IPS-NIHi11 (cell line): ENCODE measurements around the gene PLEKHB1.
"Not testable (repeated sequence)": the region's sequence is repeated elsewhere in the genome, so short reads cannot be mapped to it uniquely, and the experiment has no call there.

Experiments used
- DNase-seq: peaks from one replicate; pipeline ENCODE4 v3.0.0; 2012; ENCODE audit warnings: mixed read lengths, low spot score

Gene PLEKHB1

DNA sequence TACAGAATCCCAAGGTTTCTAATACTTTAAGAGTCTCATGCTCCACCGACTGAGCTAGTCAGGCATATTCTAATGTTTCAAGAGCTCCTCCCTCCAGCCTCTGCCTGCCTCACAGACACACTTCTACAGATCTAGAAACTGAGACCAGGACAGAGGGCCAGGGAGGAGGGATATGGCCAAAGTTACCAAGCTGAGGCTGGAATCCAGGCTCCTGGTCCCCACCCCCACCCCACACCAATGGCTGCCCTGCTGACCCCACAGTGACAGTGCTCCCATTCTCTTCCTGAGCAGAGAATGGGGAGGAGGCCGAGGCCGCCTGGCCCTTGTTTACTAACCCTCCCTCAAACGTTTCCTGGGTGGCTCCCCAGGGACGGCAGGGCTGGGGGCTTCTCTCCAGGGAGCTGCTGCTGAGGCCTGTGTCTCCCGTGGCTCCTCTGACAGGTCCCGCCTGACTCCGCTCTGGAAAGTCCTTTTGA, 2.2 kb downstream of the PLEKHB1 start:
- no peak for DNase-seq

DNA sequence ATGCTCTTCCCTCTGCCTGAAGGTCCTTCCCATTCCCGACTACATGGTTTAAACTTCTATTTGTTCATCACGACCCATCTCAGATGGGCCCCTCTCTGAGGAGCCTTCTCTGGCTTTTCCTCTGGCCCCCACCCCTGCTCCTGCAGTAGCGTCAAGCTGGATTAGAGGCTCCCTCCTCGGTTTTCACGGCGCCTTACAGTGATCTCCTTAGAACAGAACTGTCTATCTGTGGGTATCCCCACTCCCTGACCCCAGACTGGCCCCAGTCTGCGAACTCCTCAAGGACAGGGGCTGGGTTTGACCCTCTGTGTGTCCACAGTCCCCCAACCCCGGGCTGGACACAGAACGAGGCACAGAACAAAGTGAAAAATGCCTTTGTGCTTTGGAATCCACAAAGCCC, 2.8 kb downstream of the PLEKHB1 start:
- no peak for DNase-seq

DNA sequence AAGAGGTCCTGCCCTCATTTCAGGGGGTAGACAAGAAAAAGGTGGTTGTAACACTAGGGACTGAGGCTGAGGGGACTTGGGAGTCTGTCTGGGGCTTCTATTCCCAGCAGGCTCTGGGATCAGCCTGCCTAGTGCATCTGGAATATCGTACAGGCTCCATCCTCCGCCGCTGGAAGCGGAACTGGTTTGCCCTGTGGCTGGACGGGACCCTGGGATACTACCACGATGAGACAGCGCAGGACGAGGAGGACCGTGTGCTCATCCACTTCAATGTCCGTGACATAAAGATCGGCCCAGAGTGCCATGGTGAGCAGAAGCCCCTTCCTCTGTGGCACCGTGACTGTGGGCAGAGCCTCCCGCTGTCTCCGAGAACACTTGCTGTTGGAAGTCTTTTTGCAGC, 4.0 kb downstream of the PLEKHB1 start:
- DNase-seq: no peak

DNA sequence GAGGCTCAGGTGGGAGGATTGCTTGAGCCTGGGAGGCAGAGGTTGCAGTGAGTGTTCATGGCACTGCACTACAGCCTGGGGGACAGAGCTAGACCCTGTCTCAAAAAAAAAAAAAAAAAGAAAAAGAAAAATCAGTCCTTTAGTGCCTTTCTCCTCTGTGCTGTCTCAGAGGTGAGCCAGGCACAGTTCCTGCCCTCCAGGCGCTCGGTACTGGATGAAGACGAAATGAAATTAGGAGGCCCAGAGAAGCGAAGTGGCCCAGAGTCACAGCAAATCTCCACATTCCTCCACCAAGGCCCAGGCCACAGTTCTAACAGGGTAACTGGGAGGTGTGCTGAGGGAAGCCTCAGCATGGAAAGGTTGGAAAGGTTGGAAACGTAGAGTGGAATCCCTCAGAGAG, 4.9 kb downstream of the PLEKHB1 start:
- no peak for DNase-seq

DNA sequence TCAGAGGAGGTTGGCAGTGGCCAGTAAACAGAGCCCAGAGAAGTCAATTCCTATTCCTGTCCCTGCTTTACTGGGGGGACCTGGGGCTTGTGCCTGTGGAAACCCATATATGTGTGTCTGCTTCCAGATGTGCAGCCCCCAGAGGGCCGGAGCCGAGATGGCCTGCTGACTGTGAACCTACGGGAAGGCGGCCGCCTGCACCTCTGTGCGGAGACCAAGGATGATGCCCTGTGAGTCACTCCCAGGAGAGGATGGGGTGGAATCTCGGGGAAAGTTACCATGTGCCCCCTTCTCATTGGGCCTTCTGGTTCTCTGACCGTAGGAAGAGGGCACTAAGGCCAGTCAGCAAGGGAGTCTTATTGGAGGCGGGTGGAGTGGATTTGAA, 5.3 kb downstream of the PLEKHB1 start:
- DNase-seq: no peak

DNA sequence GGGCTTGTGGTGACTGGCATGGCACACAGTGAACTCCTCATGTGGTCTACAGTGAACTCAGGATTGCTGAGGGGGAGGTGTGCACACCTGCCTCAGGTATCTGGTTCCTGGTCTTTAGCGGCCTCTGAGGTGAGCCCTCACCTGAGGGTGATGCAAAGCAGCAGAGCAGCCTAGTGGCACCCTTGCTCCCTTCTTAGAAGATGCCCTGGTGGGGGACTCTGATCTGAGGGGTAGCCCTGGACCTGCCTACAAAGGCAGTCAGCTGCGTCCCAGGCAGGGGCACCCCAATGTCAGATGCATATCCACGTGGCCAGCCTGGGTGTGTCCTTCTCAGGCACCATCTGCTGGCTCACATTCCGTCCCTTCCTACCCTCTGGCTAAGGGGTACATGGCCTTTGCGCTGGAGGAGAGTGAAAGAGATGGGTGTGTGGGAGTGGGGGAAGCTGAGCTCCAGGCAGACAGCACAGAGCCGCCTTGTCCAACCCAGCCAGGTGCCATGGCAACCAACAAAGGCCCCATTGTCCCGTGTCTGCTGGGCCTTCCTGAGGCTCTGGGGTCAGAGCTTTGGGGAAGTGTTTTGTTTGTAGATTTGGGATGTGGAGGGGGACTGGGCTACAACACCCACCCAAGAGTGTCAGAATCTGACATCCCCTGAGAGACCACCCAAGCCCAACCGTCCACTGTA, 5.8 kb downstream of the PLEKHB1 start:
- peak; percentile 76 for DNase-seq

DNA sequence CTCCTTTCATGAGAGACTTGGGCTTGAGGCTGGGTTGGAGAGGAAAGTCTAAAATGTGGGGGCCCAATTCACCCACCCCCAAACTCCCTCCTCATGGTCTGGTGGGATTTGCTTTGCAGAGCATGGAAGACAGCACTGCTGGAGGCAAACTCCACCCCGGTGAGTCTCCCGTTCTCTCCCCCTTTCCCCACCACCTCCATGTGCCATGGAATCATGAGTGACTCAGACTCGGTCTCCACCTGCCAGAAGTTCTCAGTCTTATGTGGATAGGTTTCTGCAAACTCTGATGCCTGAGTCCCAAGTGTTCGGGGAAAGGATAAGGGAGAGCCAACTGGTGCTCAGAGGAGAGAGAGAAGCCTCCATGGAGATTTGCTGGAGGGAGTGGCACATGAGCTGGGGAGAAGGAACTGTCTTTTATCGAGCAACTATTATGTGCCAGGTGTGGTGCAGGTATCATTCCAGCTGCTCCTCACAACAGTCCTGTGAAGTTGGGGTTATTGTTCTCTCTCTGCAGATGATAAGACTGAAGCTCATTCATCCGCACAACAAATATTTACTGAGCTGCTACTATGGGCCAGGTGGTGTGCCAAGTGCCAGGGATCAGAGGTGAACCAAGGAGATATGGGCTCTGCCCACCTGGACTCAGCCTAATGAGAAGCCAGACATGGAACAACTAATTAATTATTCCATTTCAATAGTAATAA, 6.6 kb downstream of the PLEKHB1 start:
- DNase-seq: no peak

DNA sequence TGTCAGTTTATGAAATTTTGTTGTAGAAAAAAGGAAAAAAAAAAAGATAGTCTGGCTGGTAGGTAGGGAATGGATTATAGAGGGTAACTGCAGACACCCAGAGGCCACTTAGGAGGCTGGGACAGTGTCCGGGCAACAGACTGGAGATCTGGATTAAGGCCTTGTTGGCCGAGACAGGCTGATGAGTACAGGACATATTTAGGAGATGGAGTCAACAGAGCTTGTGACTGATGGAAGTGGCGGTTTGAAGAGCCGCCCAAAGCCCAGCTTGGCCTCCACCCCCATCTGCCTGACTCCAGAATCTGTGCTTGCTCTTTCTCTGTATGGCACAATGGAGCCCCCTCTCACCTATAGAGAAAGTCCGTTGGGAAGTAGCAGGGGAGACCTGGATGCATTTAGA, 7.6 kb downstream of the PLEKHB1 start:
- no peak for DNase-seq

DNA sequence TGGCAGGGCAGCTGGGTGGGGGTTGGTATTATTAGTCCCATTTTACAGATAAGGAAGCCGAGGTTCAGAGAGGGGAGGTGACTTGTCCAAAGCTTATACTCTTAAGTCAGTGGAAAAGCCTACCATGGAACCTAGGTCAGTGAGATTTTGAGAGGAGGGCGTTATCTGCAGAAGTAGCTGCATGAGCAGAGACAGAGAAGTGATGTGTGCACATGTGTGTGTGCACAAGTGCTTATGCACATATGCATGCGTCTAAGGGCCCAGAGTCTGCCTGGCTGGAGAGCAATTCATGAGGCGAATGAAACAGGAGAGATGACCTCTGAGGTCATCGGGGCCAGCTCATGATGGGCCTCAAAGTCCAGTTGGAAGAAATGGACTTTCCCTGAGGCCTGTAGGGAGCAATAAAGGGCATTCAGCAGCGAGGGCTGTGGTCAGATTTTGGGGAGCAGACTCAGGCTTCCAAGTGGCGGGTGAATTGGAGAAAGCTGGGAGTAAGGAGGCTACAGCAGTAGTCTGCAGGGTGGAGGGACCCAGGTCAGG, 8.2 kb downstream of the PLEKHB1 start:
- DNase-seq: no peak

DNA sequence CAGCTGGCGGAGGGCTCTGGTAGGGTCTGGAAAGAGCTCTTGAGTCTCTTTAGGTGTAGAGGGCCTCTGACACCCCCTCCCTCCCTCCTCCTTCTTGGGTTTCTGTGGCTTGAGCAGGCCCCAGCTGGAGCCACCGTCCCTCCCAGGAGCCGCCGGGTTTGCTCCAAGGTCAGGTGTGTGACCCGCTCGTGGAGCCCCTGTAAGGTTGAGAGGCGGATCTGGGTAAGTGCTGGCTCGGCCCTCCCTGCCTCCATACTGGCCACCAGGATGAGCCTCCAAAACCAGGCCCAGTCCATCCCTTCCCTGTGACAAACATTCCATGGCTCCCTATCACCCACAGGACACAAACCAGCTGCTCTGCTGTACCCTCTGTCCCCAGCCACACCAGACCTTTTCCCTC, 9.3 kb downstream of the PLEKHB1 start:
- DNase-seq: no peak

DNA sequence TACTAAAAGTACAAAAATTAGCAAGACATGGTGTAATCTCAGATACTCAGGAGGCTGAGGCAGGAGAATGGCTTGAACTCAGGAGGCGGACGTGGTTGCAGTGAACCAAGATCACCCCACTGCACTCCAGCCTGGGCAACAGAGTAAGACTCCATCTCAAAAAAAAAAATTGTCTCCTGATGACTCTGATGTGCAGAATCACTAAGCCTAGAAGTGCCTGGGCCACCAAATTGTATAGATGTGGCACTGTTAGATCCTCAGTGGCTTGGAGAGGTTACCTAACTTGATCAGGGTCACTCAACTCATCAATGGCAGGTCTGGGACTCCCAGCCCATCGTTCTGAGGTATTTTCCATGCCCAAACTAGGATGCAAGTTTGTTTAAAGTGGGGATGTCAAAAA, 10.6 kb downstream of the PLEKHB1 start:
- no peak for DNase-seq

DNA sequence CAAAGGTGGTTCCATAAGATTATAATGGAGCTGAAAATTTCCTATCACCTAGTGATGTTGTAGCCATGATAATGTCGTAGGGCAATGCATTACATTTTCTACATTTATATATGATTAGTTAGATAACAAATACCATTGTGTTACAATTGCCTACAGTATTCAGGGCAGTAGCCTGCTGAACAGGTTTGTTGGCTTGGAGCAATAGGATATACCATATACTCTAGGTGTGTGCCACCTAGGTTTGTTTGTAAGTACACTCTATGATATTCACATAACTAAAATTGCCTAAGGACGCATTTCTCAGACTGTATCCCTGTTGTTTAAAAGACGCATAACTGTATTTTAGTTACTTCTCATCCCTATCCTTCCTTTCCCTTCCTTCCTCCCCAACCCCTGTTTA, 13.6 kb downstream of the PLEKHB1 start:
- DNase-seq: no peak

DNA sequence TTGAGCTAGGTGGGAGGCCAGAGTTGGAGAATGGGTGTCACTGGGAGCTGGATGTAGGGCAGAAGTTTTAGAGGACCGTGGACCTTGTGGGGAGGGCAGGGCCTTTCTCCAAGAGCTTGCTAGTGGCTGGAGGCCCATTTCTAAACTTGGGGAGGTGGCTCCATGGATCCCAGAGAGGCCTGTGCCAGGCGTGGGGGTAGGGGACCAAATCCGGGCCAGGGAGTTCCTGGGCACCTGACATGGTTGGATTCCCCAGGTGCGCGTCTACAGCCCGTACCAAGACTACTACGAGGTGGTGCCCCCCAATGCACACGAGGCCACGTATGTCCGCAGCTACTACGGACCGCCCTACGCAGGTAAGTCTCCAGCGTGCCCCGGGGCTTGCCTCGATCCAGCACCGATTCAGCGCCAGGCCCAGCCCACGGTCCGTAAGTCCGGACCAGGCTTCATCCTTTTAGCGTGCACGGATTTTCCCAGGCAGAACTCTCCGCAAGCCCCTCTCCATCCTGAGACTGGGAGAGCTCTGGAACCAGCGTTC, 14.2 kb downstream of the PLEKHB1 start:
- no peak for DNase-seq

DNA sequence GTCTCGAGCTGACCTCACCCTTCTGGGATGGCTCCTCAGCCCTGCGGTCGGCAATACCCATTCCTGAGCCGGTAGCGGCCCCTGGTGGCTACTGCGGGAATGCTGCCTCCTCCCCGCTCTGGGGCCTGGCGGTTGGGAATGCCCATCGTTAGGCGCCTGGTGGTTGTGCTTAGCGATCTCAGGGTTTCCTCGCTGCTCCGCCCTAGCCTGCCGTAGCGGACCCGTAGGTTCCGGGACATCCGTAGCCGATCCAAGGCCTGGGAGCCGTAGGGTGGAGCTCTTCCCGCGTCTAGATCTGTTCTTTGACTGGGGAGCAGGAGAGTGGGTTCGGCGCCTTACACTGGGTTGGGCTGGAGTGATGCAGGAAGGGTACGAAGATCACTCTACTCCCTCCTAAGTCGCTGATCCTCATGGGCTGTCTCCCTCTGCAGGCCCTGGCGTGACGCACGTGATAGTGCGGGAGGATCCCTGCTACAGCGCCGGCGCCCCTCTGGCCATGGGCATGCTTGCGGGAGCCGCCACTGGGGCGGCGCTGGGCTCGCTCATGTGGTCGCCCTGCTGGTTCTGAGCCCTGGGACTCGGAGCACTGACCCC, 14.8 kb downstream of the PLEKHB1 start:
- peak; percentile 99 for DNase-seq

DNA sequence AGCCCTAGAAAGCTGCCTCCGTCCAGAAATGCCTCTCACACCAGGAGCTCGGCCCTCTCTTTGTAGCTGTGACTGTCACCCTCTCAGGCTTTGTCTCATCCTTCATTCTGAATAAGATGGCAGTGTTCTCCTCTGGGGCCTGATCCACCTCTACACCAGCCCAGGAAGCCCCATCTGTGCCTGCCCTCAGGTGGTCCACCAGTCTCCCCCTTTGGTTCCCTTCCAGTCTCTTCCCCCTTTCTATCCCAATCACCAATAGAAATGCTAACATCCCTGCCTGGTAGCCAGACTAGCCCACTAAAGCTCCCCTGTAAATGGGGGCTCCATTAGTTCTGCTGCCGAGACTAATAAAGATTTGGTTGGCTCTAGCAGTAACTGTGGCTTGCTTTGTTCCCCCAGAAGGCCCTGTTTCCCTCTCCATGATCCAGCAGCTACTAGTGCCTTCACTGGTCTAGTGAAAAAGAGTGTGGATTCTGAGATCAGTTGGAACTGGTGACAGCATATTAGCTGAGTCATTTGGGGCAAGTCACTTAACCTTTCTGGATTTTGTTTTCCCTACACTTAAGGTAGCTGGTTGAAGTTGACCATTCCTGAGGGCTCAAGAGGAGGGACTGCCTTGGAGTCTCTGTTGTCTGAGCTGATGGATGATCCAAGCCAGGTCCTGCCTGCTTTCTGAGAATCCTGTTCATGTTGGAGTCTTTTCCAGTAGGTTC, 16.2 kb downstream of the PLEKHB1 start:
- DNase-seq: no peak

DNA sequence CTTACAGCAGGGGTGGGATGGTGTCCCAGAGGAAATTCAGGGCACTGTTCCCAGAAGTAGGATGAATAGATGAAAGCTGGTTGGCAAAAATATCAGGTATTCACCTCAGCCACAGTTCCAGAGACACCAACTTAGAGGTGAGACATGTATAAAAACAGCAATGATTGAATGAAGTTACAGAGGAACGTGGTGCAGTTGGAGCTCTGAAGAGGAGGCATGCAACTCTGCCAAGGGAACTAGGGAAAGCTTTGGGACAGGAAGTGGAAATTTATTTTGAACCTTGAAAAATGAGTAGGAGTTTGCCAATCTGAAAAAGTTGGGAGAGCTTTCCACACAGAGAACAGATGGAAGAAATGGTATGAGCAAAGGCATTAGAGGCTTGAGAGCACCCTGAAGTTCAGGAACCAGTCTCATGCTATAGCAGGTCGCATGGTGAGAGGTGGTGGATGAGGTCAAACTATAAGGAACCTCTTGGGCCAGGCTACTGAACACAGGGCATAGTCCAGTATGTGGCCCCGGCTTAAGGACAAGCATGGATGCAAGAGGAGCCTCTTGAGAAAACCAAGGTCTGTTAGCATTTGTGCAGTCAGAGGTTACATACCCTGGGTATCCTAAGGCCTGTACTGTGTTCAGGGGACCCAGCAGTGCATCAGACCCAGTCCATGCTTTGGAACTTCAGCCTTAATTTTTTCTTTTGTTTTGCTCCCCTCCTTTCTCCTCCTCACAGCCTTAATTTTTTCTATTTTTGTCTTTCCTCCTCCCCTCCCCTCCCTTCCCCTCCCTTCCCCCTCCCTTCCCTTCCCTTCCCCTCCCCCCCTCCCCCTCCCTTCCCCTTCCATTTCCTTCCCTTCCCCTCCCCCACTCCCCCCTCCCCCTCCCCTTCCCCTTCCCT, 17.5 kb downstream of the PLEKHB1 start:
- DNase-seq: no peak

DNA sequence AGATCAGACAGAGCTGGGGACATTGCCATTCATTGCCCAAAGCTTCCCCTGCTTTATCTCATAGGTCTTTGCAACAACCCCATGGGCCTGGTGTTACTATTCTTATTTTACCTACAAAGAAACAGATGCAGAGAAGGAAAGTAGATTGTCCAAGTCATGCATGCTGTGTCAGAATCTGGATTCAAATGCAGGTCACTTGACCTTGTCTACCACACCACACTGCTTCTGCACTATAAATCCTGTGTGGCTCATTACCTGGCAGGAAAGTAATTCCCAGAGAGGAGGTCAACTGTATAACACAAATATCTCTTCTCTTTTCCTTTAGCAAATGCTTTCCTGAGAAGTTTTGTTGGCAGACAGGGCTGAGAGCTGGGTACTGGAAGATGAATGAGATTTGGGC, 18.5 kb downstream of the PLEKHB1 start:
- no peak for DNase-seq

DNA sequence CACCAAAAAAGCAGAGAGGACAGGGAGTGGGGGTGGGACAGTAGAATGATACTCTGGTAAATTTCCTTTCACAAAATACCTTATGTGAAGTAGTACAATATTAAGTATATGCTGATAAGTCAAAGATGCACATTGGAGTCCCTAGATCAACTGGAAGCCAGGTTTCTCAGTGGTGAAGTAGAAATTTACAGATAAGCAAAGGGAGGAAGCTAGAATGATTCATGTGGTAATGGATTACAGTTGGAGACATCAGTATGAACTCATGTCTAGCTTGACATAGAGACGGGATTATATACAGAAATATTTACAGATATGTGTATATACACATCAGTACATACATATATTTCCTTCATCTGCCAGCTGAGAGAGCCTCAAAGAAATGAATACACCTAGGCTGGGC, 21.5 kb downstream of the PLEKHB1 start:
- DNase-seq: no peak

DNA sequence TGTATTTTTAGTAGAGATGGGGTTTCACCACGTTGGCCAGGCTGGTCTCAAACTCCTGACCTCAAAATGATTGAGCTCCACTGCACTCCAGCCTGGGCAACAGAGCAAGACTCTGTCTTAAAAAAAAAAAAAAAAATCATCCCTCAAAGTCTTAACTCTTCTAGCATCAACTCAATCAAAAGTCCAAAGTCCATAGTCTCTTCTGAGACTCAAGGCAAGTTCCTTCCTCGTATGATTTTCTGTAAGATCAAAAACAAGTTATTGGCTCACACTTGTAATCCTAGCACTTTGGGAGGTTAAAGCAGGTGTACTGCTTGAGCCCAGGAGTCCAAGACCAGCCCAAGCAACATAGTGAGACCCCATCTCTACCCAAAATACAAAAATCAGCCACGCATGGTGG, 24.4 kb downstream of the PLEKHB1 start:
- no peak for DNase-seq

DNA sequence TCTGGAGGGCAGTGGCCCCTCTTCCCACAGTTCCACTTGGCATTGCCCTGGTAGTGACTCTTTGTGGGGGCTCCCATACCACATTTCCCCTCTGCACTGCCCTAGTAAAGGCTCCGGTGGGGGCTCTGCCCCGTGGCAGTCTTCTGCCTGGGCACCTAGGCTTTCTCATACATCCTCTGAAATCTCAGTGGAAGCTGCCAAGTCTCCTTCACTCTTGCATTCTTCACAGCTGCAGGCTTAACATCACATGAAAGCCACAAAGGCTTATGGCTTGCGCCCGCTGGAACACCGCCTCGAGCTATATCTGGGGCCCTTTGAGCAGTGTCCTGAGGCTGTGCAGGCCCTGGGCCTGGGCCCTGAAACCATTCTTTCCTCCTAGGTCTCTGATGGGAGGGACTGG, 25.3 kb downstream of the PLEKHB1 start:
- DNase-seq: no peak

DNA sequence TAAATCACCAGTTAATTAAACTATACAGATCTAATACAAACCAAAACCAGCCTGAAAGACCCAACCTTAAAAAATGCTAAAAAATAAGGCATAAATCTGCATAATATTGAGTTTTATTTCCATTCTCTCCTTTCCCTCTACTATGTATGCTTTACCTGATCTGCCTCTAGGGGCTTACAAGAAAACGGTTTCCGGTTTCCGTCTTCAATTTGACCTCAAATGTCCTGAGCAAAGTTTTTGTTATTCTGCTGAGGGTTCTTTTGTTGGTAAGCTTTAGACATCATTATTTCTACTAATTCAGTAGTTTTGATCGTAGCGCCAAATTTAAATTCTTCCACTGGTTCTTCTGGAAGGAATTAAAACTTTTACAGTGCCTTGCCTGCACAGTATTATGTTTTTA, 30.2 kb downstream of the PLEKHB1 start:
- not testable (repeated sequence) for DNase-seq
